Measurements from ENCODE around the gene CIT. TPM values are rescaled to one million over a fixed set of nuclear protein-coding genes. Genes with fewer than 3 reads are reported as not detected.

The CIT gene
- total RNA-seq, 1 donor from 2014 or later, result 98.5 TPM

DNA sequence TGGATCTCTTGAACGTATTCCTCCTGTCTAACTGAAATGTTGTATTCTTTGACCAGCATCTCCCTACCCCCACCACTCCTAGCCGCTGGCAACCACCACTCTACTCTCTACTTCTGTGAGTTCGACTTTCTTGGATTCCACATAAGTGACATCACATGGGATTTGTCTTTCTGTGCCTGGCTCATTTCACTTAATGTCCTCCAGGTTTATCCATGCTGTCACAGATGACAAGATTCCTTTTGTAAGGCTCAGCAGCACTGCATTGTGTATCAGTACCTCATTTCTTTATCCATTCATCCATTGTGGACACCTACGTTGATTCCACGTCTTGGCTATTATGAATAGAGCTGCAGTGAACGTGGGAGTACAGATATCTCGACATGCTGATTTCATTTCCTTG is 198.7 kb downstream of the CIT start:
- Histone ChIP-seq H3K27ac (peak overlapping the region; percentile 63), H3K4me3 (no peak overlapping the region), H3K4me2 (peak overlapping the region; percentile 19), H3K27me3 (no peaks in the 10 kb centered on the region), H3K79me2 (ENCODE audit: low read depth) (no peaks in the 10 kb centered on the region), H3K9me3 (ENCODE audit: low read depth) (no peaks in the 10 kb centered on the region), H2AFZ (replicated peaks) (no peak overlapping the region), H3F3A (ENCODE audit: low read depth) (peaks cover 32% of the 10 kb centered on the region), H3K4me1 (peaks cover 19% of the 10 kb centered on the region), H3K36me3 (peaks cover 10% of the 10 kb centered on the region), H3K9ac (no peak overlapping the region), H4K20me1 (ENCODE audit: low read depth) (peaks cover 14% of the 10 kb centered on the region)
- no peak overlapping the region for H3K4me3 Mint-ChIP-seq
- no peak overlapping the region for H3K27ac Mint-ChIP-seq
- TF ChIP-seq EZH2phosphoT487 (IDR thresholded peaks at IDR 0.05) (no peak), EZH2 (IDR thresholded peaks at IDR 0.05) (no peak), CTCF (IDR thresholded peaks at IDR 0.05) (no peak)
- peak; percentile 11 for DNase-seq (ENCODE audit: low spot score)
- H3K4me1 Mint-ChIP-seq, result peaks cover 7% of the 10 kb centered on the region
- no peaks in the 10 kb centered on the region for H3K9me3 Mint-ChIP-seq
- no peaks in the 10 kb centered on the region for H3K27me3 Mint-ChIP-seq (ENCODE audit: insufficient read depth, low read depth)
- H3K36me3 Mint-ChIP-seq, result peaks cover 43% of the 10 kb centered on the region

GRCh38 chr12:119676573-119676972 is 200.5 kb downstream of the CIT start:
- no peak for TF ChIP-seq EZH2 (IDR thresholded peaks at IDR 0.05)
- TF ChIP-seq CTCF (IDR thresholded peaks at IDR 0.05), result no peak
- no peak for TF ChIP-seq EZH2phosphoT487 (IDR thresholded peaks at IDR 0.05)
- peaks cover 52% of the 10 kb centered on the region for H3K36me3 Mint-ChIP-seq
- no peak overlapping the region for H3K27ac ChIP-seq

DNA sequence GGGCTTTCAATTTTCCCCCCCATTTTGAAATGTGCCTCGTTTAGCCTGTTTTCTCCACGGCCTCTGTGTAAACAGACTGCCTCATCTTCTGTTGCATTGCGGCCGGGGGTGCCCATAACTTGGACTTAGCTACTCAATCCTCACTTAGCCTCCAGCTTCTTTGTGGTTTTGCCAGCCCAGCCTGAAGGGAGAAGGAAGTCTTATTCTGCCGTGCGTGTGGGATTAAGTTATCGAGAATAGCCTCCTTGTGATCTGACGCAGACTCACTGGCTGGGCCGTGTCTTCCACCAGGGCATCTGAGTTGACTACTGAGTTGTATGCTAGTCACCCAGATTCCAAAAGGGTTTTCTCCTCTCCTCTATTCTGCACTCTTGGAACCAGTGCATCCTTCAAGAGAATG is 201.1 kb downstream of the CIT start:
- Mint-ChIP-seq H3K27ac (no peak overlapping the region), H3K9me3 (no peaks in the 10 kb centered on the region), H3K4me3 (no peak overlapping the region), H3K4me1 (peaks cover 7% of the 10 kb centered on the region), H3K36me3 (peaks cover 52% of the 10 kb centered on the region), H3K27me3 (ENCODE audit: insufficient read depth, low read depth) (no peaks in the 10 kb centered on the region)
- Histone ChIP-seq H3K36me3 (peaks cover 16% of the 10 kb centered on the region), H2AFZ (replicated peaks) (no peak overlapping the region), H3K27me3 (no peaks in the 10 kb centered on the region), H3F3A (ENCODE audit: low read depth) (peaks cover 22% of the 10 kb centered on the region), H3K9me3 (ENCODE audit: low read depth) (no peaks in the 10 kb centered on the region), H3K4me2 (no peak overlapping the region), H3K79me2 (ENCODE audit: low read depth) (peaks cover 12% of the 10 kb centered on the region), H3K27ac (no peak overlapping the region), H4K20me1 (ENCODE audit: low read depth) (peaks cover 16% of the 10 kb centered on the region), H3K9ac (no peak overlapping the region), H3K4me1 (peaks cover 19% of the 10 kb centered on the region), H3K4me3 (no peak overlapping the region)
- DNase-seq (ENCODE audit: low spot score), result no peak
- no peak for TF ChIP-seq EZH2phosphoT487 (IDR thresholded peaks at IDR 0.05)
- TF ChIP-seq EZH2 (IDR thresholded peaks at IDR 0.05), result no peak
- TF ChIP-seq CTCF (IDR thresholded peaks at IDR 0.05), result no peak

More at GRCh38 chr12:119676573-119676972, 200.5 kb downstream of the CIT start:
- Mint-ChIP-seq H3K27me3 (ENCODE audit: insufficient read depth, low read depth) (no peaks in the 10 kb centered on the region), H3K9me3 (no peaks in the 10 kb centered on the region), H3K27ac (no peak overlapping the region), H3K4me3 (no peak overlapping the region), H3K4me1 (peaks cover 7% of the 10 kb centered on the region)
- H3K4me3 ChIP-seq, result no peak overlapping the region
- H4K20me1 ChIP-seq (ENCODE audit: low read depth), result peaks cover 14% of the 10 kb centered on the region
- no peak overlapping the region for H2AFZ ChIP-seq (replicated peaks)
- H3K36me3 ChIP-seq, result peaks cover 16% of the 10 kb centered on the region
- peaks cover 27% of the 10 kb centered on the region for H3F3A ChIP-seq (ENCODE audit: low read depth)
- H3K4me1 ChIP-seq, result peaks cover 19% of the 10 kb centered on the region
- H3K4me2 ChIP-seq, result no peak overlapping the region
- H3K79me2 ChIP-seq (ENCODE audit: low read depth), result peaks cover 6% of the 10 kb centered on the region
- H3K9me3 ChIP-seq (ENCODE audit: low read depth), result no peaks in the 10 kb centered on the region
- DNase-seq (ENCODE audit: low spot score), result no peak
- no peak overlapping the region for H3K9ac ChIP-seq
- H3K27me3 ChIP-seq, result no peaks in the 10 kb centered on the region

Data from neural progenitor cell (in vitro differentiated cells).